T-helper 2 cell treated with Interferon-gamma antibody and Interleukin-4, amounts not matched to agents 5 μg/mL and 100 μg/mL, for 36 hours (primary cell): ENCODE data around the gene SLC30A10.
"Not testable (repeated sequence)": the region's sequence is repeated elsewhere in the genome, so short reads cannot be mapped to it uniquely, and the experiment has no call there.

Experiments
- DNase-seq: peaks from one replicate; pipeline ENCODE4 v3.0.0; 2021; ENCODE audit warnings: low spot score
- H3K27ac Mint-ChIP-seq: one replicate; pipeline ENCODE4 v1.8.0; 2021; ENCODE audit warnings: mild to moderate bottlenecking, mixed read lengths
- H3K27me3 Mint-ChIP-seq: one replicate; pipeline ENCODE4 v1.8.0; 2021; ENCODE audit warnings: low read depth, mixed read lengths
- H3K36me3 Mint-ChIP-seq: one replicate; pipeline ENCODE4 v1.8.0; 2021; ENCODE audit warnings: low read depth, mixed read lengths
- H3K4me1 Mint-ChIP-seq: one replicate; pipeline ENCODE4 v1.8.0; 2021; ENCODE audit warnings: low read depth, mixed read lengths
- H3K4me3 Mint-ChIP-seq: one replicate; pipeline ENCODE4 v1.8.0; 2022; ENCODE audit warnings: mild to moderate bottlenecking, moderate library complexity, mixed read lengths
- H3K9me3 Mint-ChIP-seq: one replicate; pipeline ENCODE4 v1.8.0; 2021; ENCODE audit warnings: mixed read lengths

SLC30A10 gene

GRCh38 chr1:219897914-219898313 is 30.4 kb downstream of the SLC30A10 start:
- no peak for DNase-seq
- Mint-ChIP-seq H3K9me3 (no peaks in the 10 kb centered on the region), H3K27me3 (peaks cover 3% of the 10 kb centered on the region), H3K4me3 (no peak overlapping the region), H3K27ac (no peak overlapping the region), H3K4me1 (no peaks in the 10 kb centered on the region), H3K36me3 (no peaks in the 10 kb centered on the region)

- not testable (repeated sequence) for H3K27ac Mint-ChIP-seq, H3K9me3 Mint-ChIP-seq, H3K4me3 Mint-ChIP-seq, H3K36me3 Mint-ChIP-seq, DNase-seq, H3K4me1 Mint-ChIP-seq, H3K27me3 Mint-ChIP-seq
These were observed 36.1 kb downstream of the SLC30A10 start for GRCh38 chr1:219892271-219892670.

GRCh38 chr1:219891846-219892245 is 36.5 kb downstream of the SLC30A10 start:
- H3K36me3 Mint-ChIP-seq, H3K4me1 Mint-ChIP-seq, DNase-seq, H3K27ac Mint-ChIP-seq, H3K4me3 Mint-ChIP-seq, H3K9me3 Mint-ChIP-seq, H3K27me3 Mint-ChIP-seq: not testable (repeated sequence)

- not testable (repeated sequence) for H3K27me3 Mint-ChIP-seq, H3K9me3 Mint-ChIP-seq, H3K4me1 Mint-ChIP-seq, DNase-seq, H3K36me3 Mint-ChIP-seq, H3K27ac Mint-ChIP-seq, H3K4me3 Mint-ChIP-seq
These were observed 39.7 kb downstream of the SLC30A10 start for GRCh38 chr1:219888667-219889066.

GRCh38 chr1:219885680-219886079 is 42.7 kb downstream of the SLC30A10 start:
- no peak for DNase-seq
- no peaks in the 10 kb centered on the region for H3K36me3 Mint-ChIP-seq
- no peaks in the 10 kb centered on the region for H3K9me3 Mint-ChIP-seq
- H3K4me3 Mint-ChIP-seq: no peak overlapping the region
- H3K4me1 Mint-ChIP-seq: no peaks in the 10 kb centered on the region
- no peak overlapping the region for H3K27ac Mint-ChIP-seq
- no peaks in the 10 kb centered on the region for H3K27me3 Mint-ChIP-seq

- Mint-ChIP-seq H3K4me3 (no peak overlapping the region), H3K27ac (no peak overlapping the region), H3K9me3 (no peaks in the 10 kb centered on the region), H3K4me1 (no peaks in the 10 kb centered on the region), H3K36me3 (no peaks in the 10 kb centered on the region), H3K27me3 (no peaks in the 10 kb centered on the region)
- no peak for DNase-seq
These were observed 44.7 kb downstream of the SLC30A10 start for GRCh38 chr1:219883400-219884332.

GRCh38 chr1:219882755-219883154 is 45.6 kb downstream of the SLC30A10 start:
- H3K27ac Mint-ChIP-seq: no peak overlapping the region

GRCh38 chr1:219882096-219882495 is 46.3 kb downstream of the SLC30A10 start:
- Mint-ChIP-seq H3K27me3 (no peaks in the 10 kb centered on the region), H3K36me3 (no peaks in the 10 kb centered on the region), H3K4me3 (no peak overlapping the region), H3K9me3 (no peaks in the 10 kb centered on the region), H3K27ac (no peak overlapping the region), H3K4me1 (no peaks in the 10 kb centered on the region)
- no peak for DNase-seq

More at GRCh38 chr1:219882755-219883154, 45.6 kb downstream of the SLC30A10 start:
- Mint-ChIP-seq H3K4me1 (no peaks in the 10 kb centered on the region), H3K4me3 (no peak overlapping the region), H3K36me3 (no peaks in the 10 kb centered on the region), H3K27me3 (no peaks in the 10 kb centered on the region), H3K9me3 (no peaks in the 10 kb centered on the region)
- DNase-seq: no peak

- Mint-ChIP-seq H3K9me3 (no peaks in the 10 kb centered on the region), H3K4me1 (no peaks in the 10 kb centered on the region)
These were observed 47.4 kb downstream of the SLC30A10 start for GRCh38 chr1:219880765-219881457.

GRCh38 chr1:219876798-219877209 is 51.6 kb downstream of the SLC30A10 start:
- H3K9me3 Mint-ChIP-seq: no peaks in the 10 kb centered on the region
- H3K27ac Mint-ChIP-seq: no peak overlapping the region
- H3K4me3 Mint-ChIP-seq: no peak overlapping the region
- H3K36me3 Mint-ChIP-seq: no peaks in the 10 kb centered on the region
- DNase-seq: no peak
- H3K27me3 Mint-ChIP-seq: no peaks in the 10 kb centered on the region
- H3K4me1 Mint-ChIP-seq: no peaks in the 10 kb centered on the region

More at GRCh38 chr1:219880765-219881457, 47.4 kb downstream of the SLC30A10 start:
- Mint-ChIP-seq H3K36me3 (no peaks in the 10 kb centered on the region), H3K27ac (no peak overlapping the region), H3K4me3 (no peak overlapping the region), H3K27me3 (no peaks in the 10 kb centered on the region)
- no peak for DNase-seq

- Mint-ChIP-seq H3K27ac (no peak overlapping the region), H3K27me3 (no peaks in the 10 kb centered on the region), H3K4me3 (no peak overlapping the region), H3K36me3 (no peaks in the 10 kb centered on the region), H3K4me1 (no peaks in the 10 kb centered on the region), H3K9me3 (no peaks in the 10 kb centered on the region)
- no peak for DNase-seq
These were observed 52.5 kb downstream of the SLC30A10 start for GRCh38 chr1:219875860-219876259.

- H3K4me3 Mint-ChIP-seq, H3K27ac Mint-ChIP-seq, DNase-seq, H3K4me1 Mint-ChIP-seq, H3K9me3 Mint-ChIP-seq, H3K36me3 Mint-ChIP-seq, H3K27me3 Mint-ChIP-seq: not testable (repeated sequence)
These were observed 55.8 kb downstream of the SLC30A10 start for GRCh38 chr1:219872538-219872937.

- no peaks in the 10 kb centered on the region for H3K36me3 Mint-ChIP-seq
- no peak overlapping the region for H3K4me3 Mint-ChIP-seq
- no peaks in the 10 kb centered on the region for H3K4me1 Mint-ChIP-seq
- H3K27me3 Mint-ChIP-seq: no peaks in the 10 kb centered on the region
- no peaks in the 10 kb centered on the region for H3K9me3 Mint-ChIP-seq
- no peak overlapping the region for H3K27ac Mint-ChIP-seq
- no peak for DNase-seq
These were observed 56.8 kb downstream of the SLC30A10 start for GRCh38 chr1:219871427-219872057.

GRCh38 chr1:219868615-219869014 is 59.7 kb downstream of the SLC30A10 start:
- H3K9me3 Mint-ChIP-seq, H3K36me3 Mint-ChIP-seq, H3K27ac Mint-ChIP-seq, H3K4me3 Mint-ChIP-seq, H3K27me3 Mint-ChIP-seq, H3K4me1 Mint-ChIP-seq, DNase-seq: not testable (repeated sequence)
